Erythroblast (primary cell): Measurements from ENCODE around the gene LY9.

Source experiments
- GATA1 ChIP-seq: IDR thresholded peaks from 2 replicates; pipeline ENCODE4 v1.6.1; 2011; ENCODE audit warnings: low read depth, mild to moderate bottlenecking, control low read depth, low read length, moderate library complexity
- POLR2A ChIP-seq: IDR thresholded peaks from 2 replicates; pipeline ENCODE4 v1.6.1; 2011; ENCODE audit warnings: mild to moderate bottlenecking, low read length

GRCh38 chr1:160746836-160747500 is 49.0 kb upstream of the LY9 start:
- TF ChIP-seq POLR2A (no peak), GATA1 (no peak)
